Measurements from ENCODE around the gene MAD1L1.

GRCh38 chr7:1977876-1978441, 254.8 kb downstream of the MAD1L1 start:
- TF ChIP-seq EZH2 (IDR thresholded peaks at IDR 0.05) (no peak), POLR2AphosphoS5 (IDR thresholded peaks at IDR 0.05; ENCODE audit: borderline replicate concordance, low read depth, low read length) (no peak), FOXP2 (optimal IDR thresholded peaks at IDR 0.05; ENCODE audit: control extremely low read depth, extremely low read length, insufficient read depth) (no peak)
